GM12892 (cell line): Measurements from ENCODE around the gene ZSCAN16.

ENCODE experiments used
- POLR2A ChIP-seq: IDR thresholded peaks from 2 replicates; pipeline ENCODE4 v1.6.1; 2011; ENCODE audit warnings: low read depth, low read length, control low read depth
- POLR2AphosphoS5 ChIP-seq: IDR thresholded peaks from 2 replicates; pipeline ENCODE4 v1.6.1; 2011; ENCODE audit warnings: low read depth, low read length, control low read depth
- TAF1 ChIP-seq: IDR thresholded peaks from 2 replicates; pipeline ENCODE4 v1.6.1; 2011; ENCODE audit warnings: low read depth, mild to moderate bottlenecking, control low read depth, low read length, borderline replicate concordance

GRCh38 chr6:28154357-28154756, 29.9 kb downstream of the ZSCAN16 start:
- no peak for TF ChIP-seq POLR2A
- TF ChIP-seq POLR2AphosphoS5 = no peak
- no peak for TF ChIP-seq TAF1
